SU-DHL-6 (cell line): ENCODE measurements around the gene EXD3.

Experiments
- CTCF ChIP-seq: fragments of 200-600 bp; sonication (generic); IDR thresholded peaks from one replicate; pipeline ENCODE4 v1.5.1; 2017; ENCODE audit warnings: antibody characterized with exemption, mild to moderate bottlenecking, low read length, moderate library complexity; ENCODE audit not compliant: insufficient read depth, poor library complexity, severe bottlenecking
- EZH2phosphoT487 ChIP-seq: fragments of 200-600 bp; sonication (generic), shearing (Covaris generic); conservative IDR thresholded peaks from 2 replicates; pipeline ENCODE4 v1.6.1; 2018; ENCODE audit warnings: mild to moderate bottlenecking, antibody characterized with exemption, low read length, moderate library complexity, mixed read lengths

- TF ChIP-seq CTCF (no peak), EZH2phosphoT487 (no peak)
These were observed 74.0 kb downstream of the EXD3 start for GRCh38 chr9:137348769-137349470.
